ENCODE data around the gene PLD4.

Gene PLD4

DNA sequence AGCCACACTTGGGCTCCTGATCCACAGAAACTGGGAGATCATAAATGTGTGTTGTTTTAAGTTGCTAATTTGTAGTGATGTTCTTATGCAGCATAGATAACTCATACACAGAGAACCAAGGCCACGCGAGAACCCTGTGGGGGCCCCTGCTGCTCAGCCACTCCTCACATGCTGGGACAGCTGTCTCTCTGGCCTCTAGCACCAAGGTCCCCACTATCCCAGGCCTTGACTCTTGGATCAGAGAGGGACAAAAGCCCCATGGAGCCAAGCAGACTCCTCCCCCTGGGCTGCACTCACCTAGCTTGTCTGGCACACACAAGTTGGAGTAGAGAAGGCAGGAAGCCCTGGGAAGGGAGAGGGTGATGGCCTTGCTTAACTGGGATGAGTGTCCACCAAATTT lies 11.3 kb downstream of the PLD4 start:
- no peaks in the 10 kb centered on the region; the same call in 1 of the 2 replicates for H3K4me1 ChIP-seq
- H3K9me3 ChIP-seq, result no peaks in the 10 kb centered on the region
- TF ChIP-seq, protein P1, sequence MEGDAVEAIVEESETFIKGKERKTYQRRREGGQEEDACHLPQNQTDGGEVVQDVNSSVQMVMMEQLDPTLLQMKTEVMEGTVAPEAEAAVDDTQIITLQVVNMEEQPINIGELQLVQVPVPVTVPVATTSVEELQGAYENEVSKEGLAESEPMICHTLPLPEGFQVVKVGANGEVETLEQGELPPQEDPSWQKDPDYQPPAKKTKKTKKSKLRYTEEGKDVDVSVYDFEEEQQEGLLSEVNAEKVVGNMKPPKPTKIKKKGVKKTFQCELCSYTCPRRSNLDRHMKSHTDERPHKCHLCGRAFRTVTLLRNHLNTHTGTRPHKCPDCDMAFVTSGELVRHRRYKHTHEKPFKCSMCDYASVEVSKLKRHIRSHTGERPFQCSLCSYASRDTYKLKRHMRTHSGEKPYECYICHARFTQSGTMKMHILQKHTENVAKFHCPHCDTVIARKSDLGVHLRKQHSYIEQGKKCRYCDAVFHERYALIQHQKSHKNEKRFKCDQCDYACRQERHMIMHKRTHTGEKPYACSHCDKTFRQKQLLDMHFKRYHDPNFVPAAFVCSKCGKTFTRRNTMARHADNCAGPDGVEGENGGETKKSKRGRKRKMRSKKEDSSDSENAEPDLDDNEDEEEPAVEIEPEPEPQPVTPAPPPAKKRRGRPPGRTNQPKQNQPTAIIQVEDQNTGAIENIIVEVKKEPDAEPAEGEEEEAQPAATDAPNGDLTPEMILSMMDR (IDR thresholded peaks at IDR 0.05; ENCODE audit: low read depth, low read length), result no peak
- peaks cover 11% of the 10 kb centered on the region for H3K27me3 ChIP-seq
- no peaks in the 10 kb centered on the region for H3K36me3 ChIP-seq
- H3K4me3 ChIP-seq (ENCODE audit: low read depth, low read length), result no peak overlapping the region
- no peak for DNase-seq

DNA sequence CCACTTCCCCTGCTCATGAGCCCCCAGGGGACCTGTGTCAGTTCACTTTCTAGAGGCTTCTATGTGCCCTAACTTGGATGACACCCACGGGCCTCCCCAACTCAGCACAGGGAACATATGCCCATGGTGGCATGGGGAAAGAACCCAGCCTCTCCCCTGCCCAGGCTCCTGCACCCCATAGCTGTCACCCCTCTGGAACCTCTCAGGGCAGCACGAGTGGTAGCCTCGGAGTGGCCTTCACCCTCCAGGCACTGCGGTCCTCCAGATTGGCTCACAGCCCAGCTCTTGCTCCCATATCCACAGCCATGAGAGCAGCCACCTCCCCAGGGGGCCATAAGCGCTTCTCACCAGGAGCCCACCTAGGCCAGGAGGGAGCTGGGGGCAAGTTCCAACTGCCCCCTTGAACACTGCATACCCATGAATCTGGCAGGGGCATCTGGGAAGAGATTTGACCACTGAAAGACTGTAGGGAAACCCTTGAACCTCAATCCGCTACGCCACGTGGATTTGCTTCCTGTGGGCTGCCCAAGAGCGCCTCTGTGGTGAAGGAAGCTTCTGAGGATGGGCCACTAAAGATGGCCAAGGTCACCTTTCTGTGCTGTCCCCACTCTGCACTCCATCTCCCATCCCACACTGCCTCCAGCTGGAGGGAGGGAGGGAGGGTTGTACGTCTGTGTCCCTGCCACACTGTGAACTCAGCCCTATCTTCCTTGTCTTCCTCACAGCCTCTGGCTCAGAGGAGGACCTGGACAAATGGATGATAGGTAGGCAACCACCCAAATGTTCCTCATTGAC lies 11.9 kb downstream of the PLD4 start:
- no peaks in the 10 kb centered on the region; the same call in 1 of the 2 replicates for H3K4me1 ChIP-seq
- TF ChIP-seq, protein P1 (IDR thresholded peaks at IDR 0.05; ENCODE audit: low read depth, low read length), result no peak
- H3K36me3 ChIP-seq, result no peaks in the 10 kb centered on the region
- H3K9me3 ChIP-seq, result no peaks in the 10 kb centered on the region
- H3K4me3 ChIP-seq (ENCODE audit: low read depth, low read length), result no peak overlapping the region
- H3K27me3 ChIP-seq, result peaks cover 11% of the 10 kb centered on the region
- no peak for DNase-seq

DNA sequence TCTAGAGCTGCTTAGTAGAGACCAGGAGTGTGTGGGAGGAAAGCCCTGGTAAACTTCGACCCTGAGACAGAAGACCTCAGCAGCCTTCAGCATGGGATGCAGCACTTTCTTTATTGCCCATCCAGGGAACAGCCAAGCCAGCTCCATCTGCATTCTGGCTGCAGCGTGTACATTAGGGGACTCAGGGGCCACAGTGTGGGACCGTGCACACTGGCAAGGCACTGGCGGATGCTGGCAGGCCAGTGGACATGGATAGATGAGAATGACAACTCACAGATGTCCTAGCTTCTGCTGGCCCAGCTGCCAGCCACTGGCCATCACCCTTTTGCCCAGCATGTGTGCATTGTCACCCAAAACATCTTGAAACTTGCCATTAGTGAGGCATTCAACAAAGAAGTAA lies 12.5 kb downstream of the PLD4 start:
- no peak for DNase-seq
- Histone ChIP-seq H3K9me3 (no peaks in the 10 kb centered on the region), H3K4me1 (no peaks in the 10 kb centered on the region; the same call in 1 of the 2 replicates), H3K36me3 (no peaks in the 10 kb centered on the region), H3K4me3 (ENCODE audit: low read depth, low read length) (no peak overlapping the region), H3K27me3 (peaks cover 11% of the 10 kb centered on the region)
- TF ChIP-seq, protein P1 (IDR thresholded peaks at IDR 0.05; ENCODE audit: low read depth, low read length), result no peak

DNA sequence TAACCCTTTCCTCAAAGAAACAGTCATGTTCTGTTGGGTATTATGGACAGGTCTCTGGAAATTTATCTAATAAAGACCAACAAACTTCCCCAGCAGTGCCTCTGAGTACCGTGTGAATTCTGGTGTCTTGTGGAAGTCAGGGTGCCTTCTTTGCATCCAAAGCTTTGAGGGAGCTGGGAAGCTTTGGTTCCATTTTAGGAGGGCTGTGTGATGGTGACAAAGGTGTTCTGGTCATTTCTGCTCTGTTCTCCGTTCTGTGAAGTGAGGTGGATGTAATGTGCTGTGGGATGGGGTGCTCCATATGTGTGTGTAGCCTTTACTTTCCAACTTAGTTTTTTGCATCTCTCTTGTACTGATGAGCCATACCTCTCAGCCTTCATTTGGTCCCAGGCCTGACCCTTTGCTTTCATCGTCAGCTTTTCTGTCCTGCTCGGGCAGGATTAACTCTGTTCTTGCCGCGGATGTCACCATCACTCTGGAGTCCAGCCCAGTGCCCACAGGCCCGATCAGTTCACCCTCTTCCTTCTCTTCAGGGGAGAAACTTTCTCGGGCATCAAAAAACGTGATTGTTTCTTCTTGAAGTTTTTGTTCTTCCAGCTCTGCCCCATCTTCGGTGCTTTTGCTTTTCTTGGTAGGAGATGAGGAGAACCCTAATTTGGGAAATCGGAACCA lies 13.2 kb downstream of the PLD4 start:
- H3K4me1 ChIP-seq, result no peaks in the 10 kb centered on the region
- H3K9me3 ChIP-seq, result no peaks in the 10 kb centered on the region
- H3K27me3 ChIP-seq, result peaks cover 11% of the 10 kb centered on the region
- no peak overlapping the region for H3K4me3 ChIP-seq (ENCODE audit: low read depth, low read length)
- no peak for DNase-seq
- TF ChIP-seq, protein P1 (IDR thresholded peaks at IDR 0.05; ENCODE audit: low read depth, low read length), result no peak
- H3K36me3 ChIP-seq, result no peaks in the 10 kb centered on the region

DNA sequence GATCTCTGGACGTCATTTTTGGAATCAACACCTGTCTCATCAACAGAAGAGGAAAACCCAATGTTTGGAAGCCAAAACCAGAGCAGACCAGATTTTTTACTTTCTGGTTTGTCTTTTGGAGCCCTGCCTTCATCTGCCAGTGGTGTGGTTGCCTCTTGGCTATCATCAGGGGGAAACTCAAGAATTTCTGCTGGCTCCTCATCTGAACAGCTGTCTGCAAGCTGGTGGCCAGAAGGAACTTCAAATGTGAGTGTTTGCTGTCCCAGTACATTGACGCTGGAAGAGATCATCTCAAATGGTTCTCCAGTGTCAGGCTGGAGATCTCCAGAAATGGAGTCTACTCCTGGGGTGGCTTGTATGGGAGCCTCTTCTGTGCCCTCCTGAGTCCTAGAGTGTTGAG lies 13.8 kb downstream of the PLD4 start:
- Histone ChIP-seq H3K9me3 (no peaks in the 10 kb centered on the region), H3K4me1 (no peaks in the 10 kb centered on the region), H3K4me3 (ENCODE audit: low read depth, low read length) (no peak overlapping the region), H3K36me3 (no peaks in the 10 kb centered on the region), H3K27me3 (peaks cover 11% of the 10 kb centered on the region)
- DNase-seq, result no peak
- TF ChIP-seq, protein P1 (IDR thresholded peaks at IDR 0.05; ENCODE audit: low read depth, low read length), result no peak

DNA sequence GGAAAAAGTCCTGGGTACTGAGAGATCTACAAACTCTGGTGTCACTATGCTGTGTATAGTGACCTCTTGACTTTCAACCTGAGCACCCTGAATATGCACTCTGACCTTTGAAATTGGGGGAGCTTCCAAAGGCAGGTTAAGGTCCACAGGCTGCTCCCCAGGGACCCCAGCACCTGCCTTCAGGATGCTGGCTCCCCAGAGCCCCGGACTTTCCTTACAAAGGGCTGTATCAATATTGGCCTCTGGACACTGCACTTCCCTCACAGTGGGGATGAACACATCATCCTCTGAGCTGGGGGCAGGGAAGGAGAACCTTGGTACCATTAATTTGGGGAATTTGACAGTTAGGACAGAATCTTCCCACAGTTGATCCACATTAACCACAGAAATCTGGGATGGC lies 14.3 kb downstream of the PLD4 start:
- Histone ChIP-seq H3K27me3 (peaks cover 11% of the 10 kb centered on the region), H3K4me3 (ENCODE audit: low read depth, low read length) (no peak overlapping the region), H3K4me1 (no peaks in the 10 kb centered on the region), H3K36me3 (no peaks in the 10 kb centered on the region), H3K9me3 (no peaks in the 10 kb centered on the region)
- no peak for DNase-seq
- TF ChIP-seq, protein P1 (IDR thresholded peaks at IDR 0.05; ENCODE audit: low read depth, low read length), result no peak

Measured in BE2C (cell line).